GM19452 (cell line): Measurements from ENCODE around the gene FAM227B.
"Not testable (repeated sequence)": the region's sequence is repeated elsewhere in the genome, so short reads cannot be mapped to it uniquely, and the experiment has no call there.

Experiments used
- ATAC-seq: cut with Tn5 transposase; IDR thresholded peaks from one replicate; pipeline ENCODE4 v1.9.1; 2021; ENCODE audit not compliant: unreplicated experiment

Gene FAM227B

GRCh38 chr15:49620658-49621368, at the start of gene FAM227B, which contains the start of gene DTWD1:
Gene FAM227B (minus strand): TSS chr15:49620818. CDS start chr15:49615171, 5,647 bp downstream.
Gene DTWD1 (plus strand): TSS chr15:49621048. CDS start chr15:49625168, 4,120 bp downstream.
- peak; percentile 98 for ATAC-seq

- ATAC-seq, result no peak
Observed at GRCh38 chr15:49669288-49669687, 48.7 kb upstream of the FAM227B start.

GRCh38 chr15:49666486-49666885, 45.9 kb upstream of the FAM227B start:
- ATAC-seq, result not testable (repeated sequence)

GRCh38 chr15:49664716-49665115, 44.1 kb upstream of the FAM227B start:
- no peak for ATAC-seq

GRCh38 chr15:49656734-49657133, 36.1 kb upstream of the FAM227B start:
- no peak for ATAC-seq

GRCh38 chr15:49652922-49653321, 32.3 kb upstream of the FAM227B start:
- ATAC-seq, result no peak

- ATAC-seq, result no peak
Observed at GRCh38 chr15:49650676-49651075, 30.1 kb upstream of the FAM227B start.

- ATAC-seq, result no peak
Observed at GRCh38 chr15:49649987-49650386, 29.4 kb upstream of the FAM227B start.

GRCh38 chr15:49646891-49647290, 26.3 kb upstream of the FAM227B start:
- no peak for ATAC-seq

- ATAC-seq, result no peak
Observed at GRCh38 chr15:49645941-49646340, 25.3 kb upstream of the FAM227B start.

- ATAC-seq, result no peak
Observed at GRCh38 chr15:49645277-49645676, 24.7 kb upstream of the FAM227B start.

GRCh38 chr15:49644364-49644794, 23.8 kb upstream of the FAM227B start:
- no peak for ATAC-seq

GRCh38 chr15:49637857-49638256, 17.2 kb upstream of the FAM227B start:
- ATAC-seq, result no peak

- no peak for ATAC-seq
Observed at GRCh38 chr15:49628379-49628778, 7.8 kb upstream of the FAM227B start.

- no peak for ATAC-seq
Observed at GRCh38 chr15:49627407-49627877, 6.8 kb upstream of the FAM227B start.

- no peak for ATAC-seq
Observed at GRCh38 chr15:49625460-49626036, 4.9 kb upstream of the FAM227B start.

GRCh38 chr15:49624056-49624455, 3.4 kb upstream of the FAM227B start:
- no peak for ATAC-seq

- ATAC-seq, result no peak
Observed at GRCh38 chr15:49622561-49622960, 1.9 kb upstream of the FAM227B start.

- no peak for ATAC-seq
Observed at GRCh38 chr15:49621887-49622286, 1.3 kb upstream of the FAM227B start.

- ATAC-seq, result no peak
Observed at GRCh38 chr15:49621401-49621811, 788 bp upstream of the FAM227B start.

- peak; percentile 5 for ATAC-seq
Observed at GRCh38 chr15:49620199-49620598, 419 bp downstream of the FAM227B start.

- ATAC-seq, result no peak
Observed at GRCh38 chr15:49619226-49619625, 1.4 kb downstream of the FAM227B start.
